Dedifferentiated amniotic fluid mesenchymal stem cell (primary cell): ENCODE measurements around the gene LENG9.
"Not testable (repeated sequence)": the region's sequence is repeated elsewhere in the genome, so short reads cannot be mapped to it uniquely, and the experiment has no call there.

Experiments
- DNase-seq: peaks from one replicate; pipeline ENCODE4 v3.0.0-alpha.2; 2016; ENCODE audit errors: extremely low spot score

LENG9 gene

GRCh38 chr19:54463531-54464043 lies at the start of gene LENG9:
LENG9 (minus strand) TSS chr19:54463778; CDS start chr19:54463526, 252 bp downstream.
- peak; percentile 98 for DNase-seq

- not testable (repeated sequence) for DNase-seq
Observed at GRCh38 chr19:54509200-54509940, 45.8 kb upstream of the LENG9 start.

- not testable (repeated sequence) for DNase-seq
Observed at GRCh38 chr19:54508487-54508886, 44.9 kb upstream of the LENG9 start.

GRCh38 chr19:54507824-54508223 lies 44.2 kb upstream of the LENG9 start:
- no peak for DNase-seq

GRCh38 chr19:54507038-54507717 lies 43.6 kb upstream of the LENG9 start:
- DNase-seq, result not testable (repeated sequence)

GRCh38 chr19:54506079-54506478 lies 42.5 kb upstream of the LENG9 start:
- DNase-seq, result no peak

GRCh38 chr19:54505542-54505941 lies 42.0 kb upstream of the LENG9 start:
- not testable (repeated sequence) for DNase-seq

- DNase-seq, result no peak
Observed at GRCh38 chr19:54502518-54503048, 39.0 kb upstream of the LENG9 start, which contains the start of gene LAIR2. LAIR2 (plus strand) TSS chr19:54502831; CDS start chr19:54502919, 88 bp downstream.

GRCh38 chr19:54498451-54498772 lies 34.8 kb upstream of the LENG9 start:
- not testable (repeated sequence) for DNase-seq

- DNase-seq, result not testable (repeated sequence)
Observed at GRCh38 chr19:54497747-54498450, 34.3 kb upstream of the LENG9 start.

GRCh38 chr19:54495284-54495683 lies 31.7 kb upstream of the LENG9 start:
- not testable (repeated sequence) for DNase-seq

GRCh38 chr19:54493967-54494585 lies 30.5 kb upstream of the LENG9 start:
- DNase-seq, result no peak

- not testable (repeated sequence) for DNase-seq
Observed at GRCh38 chr19:54493056-54493455, 29.5 kb upstream of the LENG9 start.

- DNase-seq, result no peak
Observed at GRCh38 chr19:54492568-54492967, 29.0 kb upstream of the LENG9 start.

GRCh38 chr19:54489766-54490165 lies 26.2 kb upstream of the LENG9 start:
- DNase-seq, result no peak

- DNase-seq, result no peak
Observed at GRCh38 chr19:54489341-54489740, 25.8 kb upstream of the LENG9 start.

GRCh38 chr19:54485851-54486250 lies 22.3 kb upstream of the LENG9 start:
- no peak for DNase-seq

- DNase-seq, result no peak
Observed at GRCh38 chr19:54484451-54484850, 20.9 kb upstream of the LENG9 start.

GRCh38 chr19:54482889-54483288 lies 19.3 kb upstream of the LENG9 start:
- no peak for DNase-seq

- DNase-seq, result peak; percentile 31
Observed at GRCh38 chr19:54481326-54481930, 17.9 kb upstream of the LENG9 start.

- no peak for DNase-seq
Observed at GRCh38 chr19:54480051-54480450, 16.5 kb upstream of the LENG9 start.
